VCaP (cell line): Measurements from ENCODE around the gene SMIM13.

Experiments used
- H3K27ac ChIP-seq: fragments of 450-650 bp; 2 replicates; pipeline ENCODE4 v1.5.1; 2017
- CTCF ChIP-seq: fragments of 450-650 bp; conservative IDR thresholded peaks from 2 replicates; pipeline ENCODE4 v1.5.1; 2017; ENCODE audit warnings: mild to moderate bottlenecking, moderate library complexity

SMIM13 gene

GRCh38 chr6:11160199-11160598 lies 66.6 kb downstream of the SMIM13 start:
- no peak overlapping the region for H3K27ac ChIP-seq
- no peak for TF ChIP-seq CTCF

- no peak overlapping the region for H3K27ac ChIP-seq
- no peak for TF ChIP-seq CTCF
Measured at GRCh38 chr6:11161031-11161956, 67.7 kb downstream of the SMIM13 start.

GRCh38 chr6:11162262-11162661 lies 68.6 kb downstream of the SMIM13 start:
- H3K27ac ChIP-seq, result no peak overlapping the region

GRCh38 chr6:11163932-11164331 lies 70.3 kb downstream of the SMIM13 start:
- no peak for TF ChIP-seq CTCF
- H3K27ac ChIP-seq, result no peak overlapping the region

More at GRCh38 chr6:11162262-11162661, 68.6 kb downstream of the SMIM13 start:
- TF ChIP-seq CTCF, result no peak

GRCh38 chr6:11164717-11165646 lies 71.3 kb downstream of the SMIM13 start:
- TF ChIP-seq CTCF, result no peak
- H3K27ac ChIP-seq, result no peak overlapping the region

- H3K27ac ChIP-seq, result no peak overlapping the region
- TF ChIP-seq CTCF, result no peak
Measured at GRCh38 chr6:11166948-11167347, 73.3 kb downstream of the SMIM13 start.

GRCh38 chr6:11168091-11168635 lies 74.5 kb downstream of the SMIM13 start:
- TF ChIP-seq CTCF, result no peak
- no peak overlapping the region for H3K27ac ChIP-seq
